Measurements from ENCODE around the gene EMILIN2. TPM values are rescaled to one million over a fixed set of nuclear protein-coding genes. Genes with fewer than 3 reads are reported as not detected.

The EMILIN2 gene
- total RNA-seq, 1 donor from 2014 or later = 19.2 TPM

GRCh38 chr18:2917259-2918047 is 70.6 kb downstream of the EMILIN2 start:
- Mint-ChIP-seq H3K4me3 (peak overlapping the region; percentile 27), H3K36me3 (ENCODE audit: low read depth) (no peaks in the 10 kb centered on the region), H3K27me3 (ENCODE audit: low read depth) (no peaks in the 10 kb centered on the region), H3K9me3 (no peaks in the 10 kb centered on the region), H3K27ac (ENCODE audit: unreplicated experiment) (peak overlapping the region; percentile 84), H3K4me1 (peaks cover 18% of the 10 kb centered on the region)
- TF ChIP-seq CTCF (conservative IDR thresholded peaks at IDR 0.05) = no peak
- DNase-seq (ENCODE audit: low read depth, low spot score) = no peak

GRCh38 chr18:2918761-2919550 is 72.2 kb downstream of the EMILIN2 start:
- Mint-ChIP-seq H3K27ac (ENCODE audit: unreplicated experiment) (no peak overlapping the region), H3K36me3 (ENCODE audit: low read depth) (peaks cover 3% of the 10 kb centered on the region)
- no peak for DNase-seq (ENCODE audit: low read depth, low spot score)

GRCh38 chr18:2919600-2919999 is 72.8 kb downstream of the EMILIN2 start:
- no peaks in the 10 kb centered on the region for H3K9me3 Mint-ChIP-seq
- H3K4me3 Mint-ChIP-seq = no peak overlapping the region
- peaks cover 3% of the 10 kb centered on the region for H3K36me3 Mint-ChIP-seq (ENCODE audit: low read depth)
- H3K27me3 Mint-ChIP-seq (ENCODE audit: low read depth) = no peaks in the 10 kb centered on the region
- no peak for TF ChIP-seq CTCF (conservative IDR thresholded peaks at IDR 0.05)
- no peak for DNase-seq (ENCODE audit: low read depth, low spot score)
- H3K27ac Mint-ChIP-seq (ENCODE audit: unreplicated experiment) = no peak overlapping the region
- peaks cover 18% of the 10 kb centered on the region for H3K4me1 Mint-ChIP-seq

More at GRCh38 chr18:2918761-2919550, 72.2 kb downstream of the EMILIN2 start:
- Mint-ChIP-seq H3K27me3 (ENCODE audit: low read depth) (no peaks in the 10 kb centered on the region), H3K4me1 (peaks cover 18% of the 10 kb centered on the region), H3K9me3 (no peaks in the 10 kb centered on the region), H3K4me3 (no peak overlapping the region)
- TF ChIP-seq CTCF (conservative IDR thresholded peaks at IDR 0.05) = no peak

GRCh38 chr18:2920027-2920426 is 73.2 kb downstream of the EMILIN2 start:
- Mint-ChIP-seq H3K4me1 (peaks cover 18% of the 10 kb centered on the region), H3K27me3 (ENCODE audit: low read depth) (no peaks in the 10 kb centered on the region), H3K4me3 (no peak overlapping the region), H3K36me3 (ENCODE audit: low read depth) (peaks cover 3% of the 10 kb centered on the region), H3K27ac (ENCODE audit: unreplicated experiment) (no peak overlapping the region), H3K9me3 (no peaks in the 10 kb centered on the region)
- TF ChIP-seq CTCF (conservative IDR thresholded peaks at IDR 0.05) = no peak
- no peak for DNase-seq (ENCODE audit: low read depth, low spot score)

- no peak for TF ChIP-seq CTCF (conservative IDR thresholded peaks at IDR 0.05)
- H3K4me1 Mint-ChIP-seq = peaks cover 18% of the 10 kb centered on the region
- H3K36me3 Mint-ChIP-seq (ENCODE audit: low read depth) = peaks cover 3% of the 10 kb centered on the region
- no peak overlapping the region for H3K27ac Mint-ChIP-seq (ENCODE audit: unreplicated experiment)
- no peak overlapping the region for H3K4me3 Mint-ChIP-seq
- no peak for DNase-seq (ENCODE audit: low read depth, low spot score)
- H3K27me3 Mint-ChIP-seq (ENCODE audit: low read depth) = no peaks in the 10 kb centered on the region
- no peaks in the 10 kb centered on the region for H3K9me3 Mint-ChIP-seq
Measured at GRCh38 chr18:2920546-2921343, 73.9 kb downstream of the EMILIN2 start.

Measured in neural crest cell (in vitro differentiated cells).